Stimulated activated CD8-positive, alpha-beta memory T cell treated with anti-CD3 and anti-CD28 coated beads, Interleukin-7, amount 100 ng/mL, for 24 hours (primary cell): ENCODE results near the gene MAML3.

Source experiments
- DNase-seq: peaks from one replicate; pipeline ENCODE4 v3.0.0-alpha.2; 2020; ENCODE audit warnings: low read depth

Gene MAML3

DNA sequence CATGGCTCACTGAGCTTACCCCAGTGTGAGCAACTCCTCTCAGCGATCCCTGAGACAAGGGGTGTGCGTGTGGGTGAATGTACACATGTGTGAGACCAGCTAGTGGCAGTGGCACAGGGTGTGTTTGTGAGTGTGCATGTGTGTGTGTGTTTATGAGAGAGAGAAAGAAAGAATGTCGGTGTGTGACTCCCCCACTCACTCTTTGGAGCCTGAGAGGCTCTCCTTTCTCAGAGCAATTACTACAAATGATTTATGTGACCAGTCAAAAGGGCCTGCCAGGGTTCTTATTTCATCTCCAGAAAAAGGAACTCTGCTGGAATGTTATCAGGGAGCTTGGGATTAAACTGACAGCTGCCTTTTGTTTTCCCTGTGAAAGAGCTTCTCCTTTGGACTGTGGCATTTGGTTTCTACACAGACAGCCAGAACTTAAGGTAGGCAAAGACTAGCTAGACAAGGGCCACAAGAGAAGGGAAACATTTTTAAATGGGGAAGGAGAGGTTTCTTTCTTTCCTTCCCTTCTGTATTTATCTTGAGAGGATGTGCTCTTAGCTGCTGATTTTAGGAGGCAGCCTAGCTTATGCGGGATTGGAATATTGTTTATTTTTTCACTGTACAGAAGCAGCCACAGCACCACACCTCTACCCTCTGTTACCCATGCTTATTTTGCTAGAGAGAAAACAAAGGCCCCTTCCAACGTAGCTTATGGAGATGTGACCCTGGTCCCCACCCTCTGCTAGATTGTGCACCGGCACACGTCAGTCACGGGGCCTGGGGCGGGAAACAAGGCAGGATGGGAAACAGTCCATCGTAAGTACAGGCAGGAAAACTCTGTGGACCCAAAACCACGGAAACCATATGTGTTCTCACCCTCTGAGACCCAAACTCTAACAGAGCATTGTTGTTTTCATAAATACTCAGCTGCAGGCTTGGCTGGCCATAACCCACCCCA, 344.9 kb downstream of the MAML3 start:
- no peak for DNase-seq

DNA sequence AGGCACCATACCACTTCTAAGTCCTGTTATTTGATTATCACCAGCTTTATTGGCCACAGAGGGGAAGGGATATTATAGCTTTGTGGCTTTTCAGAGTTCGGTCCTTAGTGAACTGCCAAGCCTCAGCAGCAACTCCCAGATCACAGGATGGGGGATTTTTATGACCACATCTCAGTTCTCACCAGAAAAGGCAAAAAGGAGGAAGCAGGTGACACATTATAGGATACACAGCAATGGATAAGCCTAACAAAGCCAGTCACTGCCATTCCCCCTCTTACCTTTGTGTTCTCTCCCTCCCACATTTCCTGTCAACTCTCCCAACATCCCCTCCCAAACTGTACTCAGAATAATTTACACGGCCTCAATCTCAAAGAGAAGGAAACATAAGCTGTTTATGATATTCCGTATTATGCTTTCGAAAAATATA, 345.6 kb downstream of the MAML3 start:
- no peak for DNase-seq

DNA sequence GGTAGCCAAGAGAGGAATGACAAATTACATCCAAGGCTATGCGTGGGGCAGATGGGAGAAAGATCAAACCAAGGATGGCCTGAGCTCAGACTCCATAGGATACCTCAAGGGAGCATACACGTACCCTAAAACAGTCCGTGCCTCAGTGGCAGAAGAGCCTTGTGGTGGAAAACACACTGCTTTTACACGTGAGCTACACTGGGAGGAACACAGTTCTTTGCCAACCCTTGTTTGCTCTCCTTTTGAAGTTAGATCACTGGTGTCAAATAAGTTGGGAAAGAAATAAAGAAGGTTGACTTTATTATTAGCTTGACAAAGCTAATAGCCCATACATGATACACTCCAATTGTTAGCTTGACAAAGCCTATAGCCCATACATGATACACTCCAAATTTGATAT, 346.5 kb downstream of the MAML3 start:
- no peak for DNase-seq

DNA sequence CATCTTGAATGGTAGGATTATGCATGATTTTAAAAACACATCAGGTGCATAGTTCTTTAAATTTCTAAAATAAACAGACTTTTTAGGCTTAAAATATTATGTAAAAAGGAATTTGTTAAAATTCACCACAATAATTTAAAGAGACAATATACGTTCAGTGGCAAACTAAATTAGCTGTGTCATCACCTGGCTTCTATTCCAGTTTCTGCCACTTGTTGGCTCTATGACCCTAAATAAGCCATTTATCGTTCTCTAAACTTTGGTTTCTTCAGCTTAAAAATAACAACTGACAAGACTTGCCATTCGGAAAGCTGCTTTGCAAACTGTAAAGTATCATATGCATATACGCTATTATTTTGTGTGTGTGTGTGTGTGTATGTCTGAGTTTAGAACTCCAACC, 347.1 kb downstream of the MAML3 start:
- DNase-seq = no peak

DNA sequence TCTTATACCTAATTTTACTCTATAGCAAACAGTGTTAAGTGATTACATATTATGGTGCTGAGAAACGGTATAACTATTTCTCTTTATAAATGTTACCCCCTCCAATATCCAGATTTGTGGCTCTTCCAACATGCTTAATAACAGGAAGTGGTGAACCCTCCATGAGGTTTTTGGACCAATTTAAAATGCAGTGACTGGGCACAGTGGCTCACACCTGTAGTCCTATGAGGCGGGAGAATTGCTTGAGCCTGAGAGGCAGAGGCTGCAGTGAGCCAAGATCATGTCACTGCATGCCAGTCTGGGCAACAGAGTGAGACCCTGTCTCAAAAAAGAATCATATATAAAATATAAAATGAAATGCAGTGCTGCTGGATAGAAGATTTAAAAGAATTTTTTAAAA, 351.1 kb downstream of the MAML3 start:
- no peak for DNase-seq

DNA sequence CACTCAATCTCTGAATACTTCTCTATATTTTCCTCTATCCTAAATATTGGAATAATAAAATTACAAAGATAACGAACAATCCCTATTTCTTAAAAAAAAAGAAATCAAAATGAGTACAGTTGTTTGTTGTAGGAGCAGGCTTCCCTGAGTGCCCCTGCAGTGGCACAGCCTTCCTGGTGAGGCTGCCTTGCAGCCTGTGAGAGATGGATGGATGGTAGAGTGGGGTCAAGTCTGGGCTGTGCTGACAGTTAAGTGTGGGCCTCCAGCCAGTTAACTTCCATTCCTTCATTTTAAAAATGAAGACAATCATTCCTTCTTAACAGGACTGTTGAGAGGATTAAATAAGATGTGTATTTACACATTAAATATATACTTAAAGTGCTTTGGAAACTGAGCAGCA, 351.5 kb downstream of the MAML3 start:
- no peak for DNase-seq

DNA sequence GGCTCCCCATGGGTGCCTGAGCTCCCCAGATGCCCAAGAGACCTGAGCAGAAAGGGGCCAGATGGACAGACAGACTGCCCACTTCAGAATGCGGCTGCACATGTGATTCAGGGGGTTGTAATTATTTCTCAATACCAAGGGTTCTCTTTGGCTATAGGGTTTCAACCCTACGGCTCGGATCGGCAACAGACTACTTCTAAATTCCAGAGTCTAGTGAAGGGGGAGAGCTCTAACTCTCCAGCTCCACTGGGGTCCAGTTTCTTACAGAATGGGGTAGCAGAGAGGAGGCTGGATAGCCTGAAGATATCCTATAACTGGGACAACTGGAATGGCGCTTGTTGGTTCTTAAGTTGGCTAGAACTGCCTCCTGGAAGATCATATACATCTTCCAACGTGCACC, 352.1 kb downstream of the MAML3 start:
- DNase-seq = no peak

DNA sequence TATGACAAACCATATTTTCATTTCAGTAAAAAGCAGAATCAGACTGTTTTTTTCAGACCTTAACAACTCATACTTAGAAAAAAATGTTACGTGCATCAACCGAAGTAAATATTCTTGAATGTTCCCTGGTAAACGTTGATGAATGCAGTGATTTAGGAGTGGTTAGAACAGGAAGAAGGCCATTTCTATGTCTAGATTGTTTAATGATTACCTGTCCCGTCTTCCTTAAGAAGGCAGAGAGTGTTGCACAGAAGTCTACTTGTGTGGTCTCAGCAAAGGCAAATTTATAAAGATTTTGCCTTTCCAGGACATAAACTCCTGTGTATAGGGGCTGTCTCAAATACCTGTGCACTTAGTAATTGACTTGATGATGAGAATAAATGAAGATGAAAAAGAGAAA, 353.9 kb downstream of the MAML3 start:
- DNase-seq = no peak

DNA sequence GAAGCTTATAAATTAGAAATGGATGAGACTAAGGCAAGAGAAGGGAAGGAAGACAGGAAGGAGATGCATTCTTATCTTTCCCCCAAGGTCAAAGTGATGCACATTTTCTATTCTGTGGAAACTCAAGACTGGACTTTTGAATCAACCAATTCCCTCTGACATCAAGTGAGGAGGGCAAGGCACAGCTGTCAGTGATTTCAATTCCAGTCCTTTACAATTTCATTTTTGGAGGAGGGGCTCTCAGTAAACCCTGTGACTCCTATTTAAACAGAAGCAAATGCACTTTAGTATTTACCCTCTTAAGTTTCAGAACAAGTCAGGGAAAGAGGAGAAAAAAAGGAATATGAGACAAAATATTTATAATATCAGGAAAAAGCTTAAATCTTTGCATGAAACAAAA, 354.4 kb downstream of the MAML3 start:
- no peak for DNase-seq

DNA sequence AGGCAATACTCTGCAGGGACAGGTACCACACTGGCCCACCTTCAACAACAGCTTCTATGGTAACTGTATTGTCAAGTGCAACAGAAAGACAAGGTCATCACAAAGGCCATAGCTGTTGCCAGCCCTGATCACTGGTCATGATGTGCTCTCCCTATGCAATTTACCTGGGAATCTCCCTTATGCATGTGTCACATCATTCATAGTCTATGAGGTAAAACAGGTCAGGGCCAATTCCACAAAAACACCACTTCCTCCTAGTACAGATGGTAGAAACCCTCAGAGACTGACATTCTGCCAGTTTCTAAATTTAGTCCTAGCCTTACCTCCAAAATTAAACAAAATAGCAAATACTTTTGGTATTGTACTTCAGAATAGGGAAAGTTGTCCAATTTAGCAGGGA, 355.5 kb downstream of the MAML3 start:
- DNase-seq = no peak

DNA sequence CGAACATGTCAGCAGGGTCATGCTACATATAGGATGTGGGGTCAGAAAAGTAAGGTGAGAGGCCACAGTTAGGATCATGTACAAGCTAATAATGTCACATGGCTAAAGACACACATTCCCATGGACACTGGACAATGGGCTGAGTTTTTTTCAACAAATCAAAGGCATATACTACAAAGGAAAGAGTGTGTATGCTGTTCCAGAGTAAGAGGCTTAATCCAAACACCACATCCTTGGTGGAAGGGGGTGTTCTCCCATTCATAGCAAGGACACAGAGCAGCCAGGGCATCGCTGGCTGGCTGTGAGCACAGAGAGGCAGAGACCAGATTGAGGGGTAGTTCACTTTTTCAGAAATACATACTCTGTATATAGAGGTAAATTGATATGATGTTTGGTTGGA, 356.7 kb downstream of the MAML3 start:
- DNase-seq = no peak

DNA sequence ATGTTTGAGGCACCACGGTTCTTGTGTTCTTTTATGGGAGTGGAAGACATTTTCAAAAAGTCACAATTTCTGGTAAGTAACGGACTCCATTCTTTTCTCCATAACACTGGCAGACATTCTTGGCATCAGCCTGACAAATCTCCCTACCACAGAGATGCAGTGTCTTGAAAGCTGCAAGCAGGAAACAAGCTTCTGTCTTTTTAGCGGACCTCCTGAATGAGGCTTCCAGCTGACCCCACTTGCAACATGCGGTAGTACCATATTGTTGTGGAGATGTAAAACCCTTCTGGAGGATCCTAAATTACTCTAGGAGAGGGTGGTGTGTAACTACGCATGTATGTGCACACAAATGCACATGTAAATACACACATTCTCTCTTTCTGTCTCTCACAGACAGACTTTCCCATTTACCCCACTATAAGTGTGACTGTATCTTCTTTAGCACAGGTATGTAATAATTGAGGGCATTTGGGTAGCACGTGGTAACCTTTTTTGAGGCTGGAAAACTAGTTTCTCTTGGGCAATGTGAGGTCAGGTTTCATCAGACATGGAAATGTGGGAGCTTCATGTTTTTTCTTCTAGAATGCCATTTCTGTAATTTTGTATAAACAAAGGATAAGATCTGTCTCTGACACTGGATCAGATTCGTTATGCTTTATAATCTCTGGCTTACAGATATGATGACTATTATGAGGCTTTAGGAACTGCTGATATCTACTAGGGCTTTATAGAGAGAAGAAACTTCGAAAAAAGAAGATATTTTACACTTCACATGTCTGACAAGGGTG, 358.3 kb downstream of the MAML3 start:
- no peak for DNase-seq

DNA sequence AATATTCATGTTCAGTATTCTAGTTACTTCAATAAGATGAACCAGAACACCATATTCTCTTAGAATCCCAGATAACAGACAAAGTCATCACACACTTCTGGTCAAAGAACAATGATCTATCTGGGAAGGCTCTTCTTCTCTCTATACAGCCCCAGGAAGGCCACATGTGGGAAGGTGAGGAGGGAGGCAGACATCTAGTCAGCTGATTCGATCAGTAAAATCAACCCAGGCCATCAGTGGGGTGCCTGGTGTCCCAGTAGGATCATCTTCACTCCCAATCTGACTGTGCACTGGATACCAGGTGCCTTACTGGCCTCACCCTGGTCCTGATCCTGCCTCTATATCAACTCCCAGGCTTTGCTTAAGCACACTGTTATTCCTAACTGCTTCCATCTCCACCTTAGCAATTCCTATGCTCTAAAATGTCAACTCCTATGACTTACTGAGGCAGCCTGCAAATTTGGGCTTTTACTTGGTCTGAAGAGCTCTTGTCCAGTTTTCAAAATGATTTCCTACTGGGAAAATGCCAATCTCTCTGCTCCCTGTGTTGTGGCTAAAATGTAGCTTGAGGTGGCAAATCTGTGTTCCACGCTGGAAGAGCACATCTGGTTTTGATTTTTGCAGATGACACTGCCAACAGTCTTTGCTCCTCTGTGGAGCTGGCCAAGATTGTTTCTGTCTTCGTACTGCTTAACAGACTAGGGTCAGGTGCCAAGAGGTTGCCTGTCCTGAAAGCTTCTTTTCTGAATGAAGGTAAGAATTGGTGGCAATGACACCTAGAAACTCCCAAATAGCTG, 359.6 kb downstream of the MAML3 start:
- no peak for DNase-seq

DNA sequence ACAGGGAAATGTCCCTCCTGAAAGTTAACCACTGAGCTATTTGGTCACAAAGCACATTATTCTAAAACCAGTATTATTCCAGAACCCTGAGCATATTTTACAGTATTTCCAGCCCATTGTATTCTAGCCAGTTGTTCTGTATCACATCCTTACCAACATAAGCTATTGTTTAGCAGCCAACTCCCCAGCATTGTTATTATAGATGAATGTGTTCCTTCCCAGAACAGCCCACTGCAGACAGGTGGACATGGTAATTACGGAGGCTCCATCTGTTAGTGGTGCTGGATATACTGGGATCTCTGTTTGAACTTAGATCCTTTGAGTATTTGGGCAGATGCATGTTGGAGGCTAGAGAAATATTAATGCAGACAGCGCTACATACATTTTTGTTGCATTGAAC, 362.3 kb downstream of the MAML3 start:
- DNase-seq = no peak

DNA sequence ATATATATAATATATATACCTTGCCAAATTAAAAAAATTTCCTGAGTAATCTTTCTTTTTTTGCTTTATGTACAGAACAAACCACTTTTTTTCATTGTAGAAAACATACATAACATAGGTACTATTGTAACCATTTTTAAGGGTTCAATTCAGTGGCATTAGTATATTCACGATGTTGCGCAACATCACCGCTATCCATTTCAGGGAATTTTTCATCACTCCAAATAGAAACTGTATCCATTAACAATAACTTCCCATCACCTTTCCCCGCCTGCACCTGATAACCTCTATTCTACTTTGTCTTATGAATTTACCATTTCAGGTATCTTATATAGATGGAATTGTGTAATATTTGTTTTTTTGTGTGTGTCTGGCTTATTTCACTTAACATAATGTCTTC, 363.7 kb downstream of the MAML3 start:
- no peak for DNase-seq

DNA sequence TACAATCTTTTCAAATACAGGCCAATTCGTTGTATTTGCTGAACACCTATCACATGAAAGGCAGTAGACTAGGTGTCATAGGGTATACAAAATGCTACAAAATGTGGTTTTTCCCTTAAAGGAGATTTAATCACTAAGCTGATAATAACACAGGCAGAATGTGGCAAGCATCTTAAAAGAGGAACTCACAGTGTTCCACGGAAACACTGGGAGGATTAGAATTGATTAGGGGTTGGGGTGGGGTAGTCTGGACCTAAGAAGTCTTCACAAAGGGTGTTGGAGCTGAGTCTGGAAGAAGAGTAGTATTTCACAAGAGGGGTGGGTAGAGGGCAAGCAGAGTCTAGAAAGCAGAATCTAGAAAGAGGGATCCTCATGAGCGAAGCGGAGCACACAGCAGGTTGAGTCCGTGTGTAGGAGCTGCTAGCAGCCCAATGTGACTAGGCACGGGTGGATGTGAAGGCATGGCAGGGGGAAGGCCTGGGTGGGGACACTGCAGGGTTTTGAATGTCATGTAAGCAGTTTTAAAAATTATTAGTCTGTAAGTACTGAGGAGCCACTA, 364.8 kb downstream of the MAML3 start:
- no peak for DNase-seq

DNA sequence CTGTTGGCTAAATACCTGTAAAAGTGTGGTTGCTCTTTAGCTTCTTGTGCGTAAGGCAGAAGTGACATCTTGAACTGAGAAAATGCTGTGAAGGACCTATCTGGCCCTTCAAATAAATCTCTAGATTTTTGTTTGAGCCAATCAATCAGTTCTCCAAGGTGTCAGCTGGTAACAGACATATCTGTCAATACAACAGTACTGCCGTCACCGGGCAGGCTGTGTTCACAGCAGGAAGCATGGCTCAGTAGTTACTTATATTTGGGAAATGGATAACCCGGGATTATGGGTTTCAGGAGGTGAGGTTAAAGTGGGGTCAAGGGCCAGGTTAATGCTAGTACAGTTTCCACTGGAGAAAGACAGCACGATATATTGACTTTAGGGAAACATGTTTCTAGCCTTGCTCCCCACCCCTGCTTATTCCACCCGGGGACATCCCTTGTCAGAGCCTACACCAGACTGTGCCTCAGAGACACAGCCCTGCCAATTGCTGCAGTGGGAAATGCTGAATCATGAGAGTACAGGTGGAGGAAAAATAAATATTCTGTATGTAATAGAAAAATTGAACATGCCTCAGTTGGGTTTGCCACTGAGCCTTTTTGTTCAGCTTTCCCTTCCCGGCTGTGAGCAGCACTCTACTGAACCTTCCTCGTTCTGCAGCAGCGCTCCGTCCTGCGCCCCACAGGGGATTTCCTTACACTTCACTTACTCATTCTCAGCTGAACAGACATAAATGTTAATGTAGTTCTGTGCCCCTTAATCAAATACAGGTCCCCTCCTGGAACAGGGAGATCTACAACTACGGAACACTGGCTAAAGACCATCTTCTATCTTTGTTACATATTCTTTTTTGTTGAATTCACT, 367.3 kb downstream of the MAML3 start:
- DNase-seq = no peak

DNA sequence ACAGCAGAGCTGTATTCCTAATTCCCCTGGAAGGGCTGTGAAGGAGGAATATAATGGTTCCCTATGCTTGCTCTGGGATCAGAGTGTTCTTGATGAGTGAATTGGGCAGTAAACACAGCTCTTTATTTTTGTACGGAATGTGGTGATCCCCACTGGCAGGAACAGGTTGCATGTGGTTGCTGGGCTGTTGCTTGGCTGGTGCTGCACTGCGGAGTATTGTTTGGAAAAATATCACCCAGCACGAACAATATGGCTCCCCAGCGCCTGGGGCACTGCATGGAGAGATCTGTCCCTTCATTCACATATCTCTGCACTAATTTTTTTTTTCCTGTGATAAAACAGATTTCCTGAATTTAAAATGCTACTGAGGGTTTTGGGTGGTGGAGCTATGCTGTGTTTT, 368.6 kb downstream of the MAML3 start:
- DNase-seq = no peak

DNA sequence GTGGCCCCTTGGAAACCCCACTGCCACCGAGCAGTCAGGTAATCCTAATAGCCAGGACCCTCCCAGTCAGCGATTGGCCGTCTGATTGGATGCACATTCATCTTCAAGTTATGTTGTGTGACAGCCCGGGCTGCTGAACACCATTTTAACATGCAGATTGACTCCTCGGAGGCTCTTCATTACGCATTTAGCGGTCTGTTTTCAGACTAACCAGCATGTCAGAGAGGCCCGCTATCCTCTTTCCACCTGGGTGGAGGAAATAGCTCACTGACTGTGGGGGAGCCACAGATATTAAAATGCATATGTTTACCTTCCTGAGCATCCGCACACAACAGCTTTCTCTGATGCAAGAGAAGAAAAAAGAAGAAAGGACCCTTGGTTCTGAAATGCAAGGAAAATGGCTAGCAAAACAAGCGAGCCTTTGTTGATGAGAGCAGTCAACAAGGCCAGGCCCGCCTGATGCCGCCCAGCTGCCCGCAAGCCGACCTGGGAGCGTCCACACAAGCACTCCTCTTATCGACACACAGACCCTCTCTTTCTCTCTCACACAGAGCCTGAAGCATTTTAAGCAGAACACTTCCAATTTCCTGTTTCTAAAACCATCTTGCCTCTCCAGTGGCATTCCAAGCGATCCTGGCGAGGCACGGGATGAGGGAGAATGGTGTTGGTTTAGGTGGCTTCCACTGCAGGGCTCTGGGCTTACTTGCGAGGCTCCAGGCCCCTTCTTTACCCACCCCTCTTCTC, 370.1 kb downstream of the MAML3 start:
- DNase-seq = no peak

DNA sequence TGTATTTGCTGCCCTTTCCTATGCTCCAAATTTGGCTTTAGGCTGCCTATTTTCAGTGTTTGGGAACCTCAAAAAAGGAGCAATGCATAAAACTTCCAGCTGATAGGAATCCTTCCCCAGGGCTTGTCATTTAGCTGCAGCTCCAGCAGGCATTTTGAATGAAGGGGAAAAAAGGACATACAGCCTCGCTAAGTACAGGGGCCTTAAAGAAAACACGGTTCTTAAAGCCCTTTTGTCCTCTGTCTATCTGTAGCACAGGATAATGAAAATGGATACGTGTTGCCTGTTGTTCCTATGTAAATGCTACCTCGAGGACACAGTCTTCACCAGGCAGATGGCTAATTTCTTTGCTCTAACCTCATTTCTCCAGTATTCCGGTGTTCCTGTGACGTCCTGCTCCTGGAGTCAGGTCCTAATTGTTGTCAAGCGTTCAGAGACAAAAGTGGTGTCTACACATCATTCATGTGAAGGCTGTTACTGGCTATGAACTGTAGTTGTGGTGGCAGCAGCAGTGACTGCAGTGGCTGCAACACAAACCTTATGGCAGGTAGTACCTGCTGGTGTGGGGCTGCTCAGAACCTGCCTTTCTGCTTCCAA, 371.0 kb downstream of the MAML3 start:
- DNase-seq = no peak
